Brain pericyte (primary cell): ENCODE results near the gene TTC28.
"Not testable (repeated sequence)": the region's sequence is repeated elsewhere in the genome, so short reads cannot be mapped to it uniquely, and the experiment has no call there.

Experiments
- DNase-seq: peaks from one replicate; pipeline ENCODE4 v3.0.0-alpha.2; 2012; ENCODE audit warnings: low read depth, low spot score

TTC28 gene

DNA sequence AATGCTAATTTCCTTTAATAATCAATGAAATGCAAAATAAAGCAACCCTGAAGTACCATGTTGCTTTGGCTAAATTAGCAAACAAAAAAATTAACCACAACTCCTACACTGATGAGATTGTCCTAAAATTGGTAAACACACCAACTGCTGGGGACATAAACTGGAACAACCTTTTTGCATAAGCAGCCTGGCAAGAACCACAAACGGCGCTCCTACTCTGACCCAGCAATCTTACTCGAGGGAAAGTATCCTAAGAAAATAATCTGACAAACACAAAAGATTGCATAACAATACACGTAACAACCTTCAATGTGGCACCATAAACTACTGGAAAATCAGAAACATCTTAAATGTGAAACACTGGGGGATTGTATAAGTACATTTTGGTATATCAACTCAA is 570.8 kb downstream of the TTC28 start:
- no peak for DNase-seq

DNA sequence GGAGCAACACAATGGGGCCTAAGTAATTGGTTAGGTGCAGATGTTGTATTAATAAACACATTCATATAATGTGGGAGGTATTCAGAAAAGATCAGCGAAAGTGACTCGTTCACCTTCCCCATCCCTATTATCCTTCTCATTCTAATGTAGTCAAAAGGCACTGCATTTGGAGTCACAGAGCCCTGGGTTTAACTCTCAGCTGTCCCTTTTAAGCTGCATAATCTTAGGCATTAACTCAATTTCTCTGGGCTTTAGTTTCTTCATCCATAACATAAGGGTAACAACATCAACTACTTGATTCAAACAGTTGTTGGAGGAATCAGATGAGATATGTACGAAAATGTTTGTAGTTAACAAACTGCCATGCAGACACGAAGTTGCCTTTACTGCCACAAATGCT is 573.0 kb downstream of the TTC28 start:
- no peak for DNase-seq

DNA sequence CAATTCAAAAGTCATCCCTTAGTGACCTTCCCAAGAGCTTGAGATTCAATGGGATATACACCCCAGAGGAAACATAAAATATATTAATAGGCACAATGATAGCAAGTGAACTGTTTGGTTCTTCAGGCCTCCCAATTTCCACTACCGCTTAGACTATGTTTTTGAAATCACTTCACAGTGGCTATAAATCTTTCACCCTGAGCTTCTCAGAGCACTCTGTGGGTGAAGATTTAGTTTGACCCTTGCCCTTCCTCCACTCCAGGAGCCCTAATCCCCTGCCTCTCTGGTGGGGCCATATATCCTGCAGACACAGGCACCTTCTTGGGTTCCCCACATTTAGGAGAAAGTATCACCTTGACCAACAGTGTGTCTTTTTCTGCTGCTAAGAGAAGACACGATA is 573.7 kb downstream of the TTC28 start:
- DNase-seq, result no peak

DNA sequence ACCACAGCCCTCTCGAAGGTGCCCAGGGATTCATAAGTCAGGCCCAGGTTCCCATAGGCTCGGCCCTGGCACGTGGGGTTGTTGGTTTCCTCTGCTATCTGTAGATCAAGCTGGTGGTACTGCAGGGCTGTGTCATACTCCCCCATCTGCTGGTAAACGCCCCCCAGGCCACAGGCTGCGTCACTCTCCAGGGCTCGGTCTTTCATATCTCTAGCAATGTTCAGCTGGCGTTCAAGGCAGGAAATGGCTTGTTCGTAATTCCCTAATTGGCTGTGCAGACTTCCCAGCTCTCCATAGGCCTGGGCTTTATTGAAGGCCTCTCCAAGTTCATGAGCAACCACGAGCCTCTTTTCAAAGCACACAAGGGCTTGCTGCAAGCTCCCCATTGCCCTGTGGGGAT is 574.2 kb downstream of the TTC28 start:
- DNase-seq, result no peak

GRCh38 chr22:28103596-28103995 is 576.0 kb downstream of the TTC28 start:
- DNase-seq, result no peak

DNA sequence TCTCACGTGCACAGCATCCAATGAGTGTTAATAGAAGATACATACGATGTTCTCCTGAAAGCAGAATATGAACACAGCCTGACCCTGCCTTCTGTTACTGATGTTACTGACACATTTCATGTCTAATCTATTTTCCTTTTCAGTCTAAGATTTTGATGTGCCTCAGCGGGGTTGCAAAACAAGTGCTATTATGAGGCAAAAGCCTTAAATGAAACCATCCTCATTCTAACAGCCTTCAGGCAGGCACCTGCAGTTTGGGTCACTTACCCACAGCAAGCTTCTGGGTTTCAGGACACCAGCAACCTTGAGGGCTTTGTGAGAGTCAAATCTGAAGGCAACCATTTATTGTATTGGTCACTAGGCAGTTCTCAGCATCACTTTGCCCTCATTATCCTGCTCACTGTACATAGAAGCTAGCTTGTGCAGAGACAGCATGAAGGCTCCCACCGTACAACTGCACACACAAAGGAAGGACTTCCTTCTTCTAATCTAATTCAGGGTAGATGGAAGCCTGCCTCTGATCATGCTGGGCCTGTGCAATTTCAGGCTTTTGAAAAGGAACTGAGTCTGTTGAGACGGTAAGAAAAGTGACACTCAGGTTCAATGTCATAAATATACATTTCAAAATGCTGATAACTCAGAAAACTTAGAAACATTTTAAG is 577.4 kb downstream of the TTC28 start:
- no peak for DNase-seq

DNA sequence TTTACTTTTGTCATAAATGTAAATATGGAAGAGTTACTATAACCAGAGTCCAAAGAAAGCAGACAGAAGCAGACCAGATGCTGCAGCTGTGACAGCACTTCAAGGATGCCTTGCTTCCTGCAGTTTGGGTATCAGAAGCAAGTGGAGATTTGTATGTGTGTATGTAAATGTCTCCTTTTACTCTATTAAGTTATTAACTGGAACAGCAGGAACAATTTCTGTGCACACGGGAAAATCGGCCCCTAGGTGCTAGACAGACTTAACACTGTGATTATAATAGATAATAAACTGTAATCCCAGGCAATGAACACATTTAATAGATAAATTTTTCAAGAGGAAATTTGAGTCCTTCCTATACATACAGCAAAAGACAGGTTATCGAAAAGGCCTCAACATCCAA is 582.0 kb downstream of the TTC28 start:
- no peak for DNase-seq

DNA sequence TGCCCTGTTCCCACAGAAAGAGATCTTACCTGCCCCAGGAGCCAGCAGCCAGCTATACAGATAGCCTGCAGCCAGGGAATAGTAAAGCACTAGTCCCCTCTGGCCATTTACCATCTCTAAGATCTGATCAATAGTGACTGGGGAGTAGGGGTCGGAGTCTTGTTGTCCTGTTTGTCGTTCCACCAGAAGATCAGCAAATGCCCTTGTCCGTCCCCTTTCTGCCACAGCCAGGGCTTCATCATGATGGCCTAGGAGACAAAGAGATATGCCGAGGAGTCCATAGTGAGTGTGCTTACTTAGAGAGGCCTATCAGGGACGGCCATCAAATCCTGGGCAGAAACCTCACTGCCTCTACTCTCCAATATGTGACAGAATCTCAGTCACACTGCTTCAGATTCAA is 583.5 kb downstream of the TTC28 start:
- DNase-seq, result no peak

- no peak for DNase-seq
Observed at GRCh38 chr22:28095316-28096095, 584.1 kb downstream of the TTC28 start.

DNA sequence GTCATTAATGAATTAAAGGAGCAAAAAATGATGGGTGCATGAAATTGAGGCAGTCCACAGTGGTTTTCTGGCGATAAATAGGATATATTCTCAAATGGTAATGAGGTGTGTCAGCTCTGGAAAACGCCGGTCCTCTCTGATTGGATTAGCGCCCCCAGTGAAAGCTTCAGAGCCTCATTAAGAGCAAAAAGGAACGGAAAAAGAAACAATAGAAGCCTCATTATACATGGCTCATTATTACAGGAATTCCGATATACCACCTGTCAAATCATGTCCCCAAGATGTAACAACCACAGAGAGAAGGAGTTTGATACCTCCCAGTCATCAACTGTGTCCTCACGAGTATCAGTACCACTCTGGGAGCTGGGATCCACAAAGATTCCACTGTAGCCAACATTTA is 584.9 kb downstream of the TTC28 start:
- DNase-seq, result no peak

- no peak for DNase-seq
Observed at GRCh38 chr22:28093711-28094110, 585.9 kb downstream of the TTC28 start.

GRCh38 chr22:28091486-28091885 is 588.2 kb downstream of the TTC28 start:
- DNase-seq, result no peak

- not testable (repeated sequence) for DNase-seq
Observed at GRCh38 chr22:28089541-28089940, 590.1 kb downstream of the TTC28 start.

DNA sequence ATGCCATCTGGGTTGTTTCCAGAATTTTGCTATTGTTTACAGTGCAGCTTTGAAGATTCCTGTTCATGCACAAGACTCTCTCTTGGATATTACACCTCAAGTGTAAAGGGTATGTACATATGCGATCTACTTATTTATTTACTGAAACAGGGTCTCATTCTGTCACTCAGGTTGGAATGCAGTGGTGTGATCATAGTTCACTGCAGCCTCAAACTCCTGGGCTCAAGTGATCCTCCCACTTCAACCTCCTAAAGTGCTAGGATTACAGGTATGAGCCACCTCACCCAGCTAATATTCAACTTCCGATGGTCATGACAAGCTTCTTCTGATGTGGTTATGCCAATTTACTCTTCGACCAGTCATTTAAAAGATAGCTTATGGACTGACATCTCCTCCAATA is 602.5 kb downstream of the TTC28 start:
- DNase-seq, result no peak

- peak; percentile 10 for DNase-seq
Observed at GRCh38 chr22:28075358-28075981, 604.2 kb downstream of the TTC28 start.

DNA sequence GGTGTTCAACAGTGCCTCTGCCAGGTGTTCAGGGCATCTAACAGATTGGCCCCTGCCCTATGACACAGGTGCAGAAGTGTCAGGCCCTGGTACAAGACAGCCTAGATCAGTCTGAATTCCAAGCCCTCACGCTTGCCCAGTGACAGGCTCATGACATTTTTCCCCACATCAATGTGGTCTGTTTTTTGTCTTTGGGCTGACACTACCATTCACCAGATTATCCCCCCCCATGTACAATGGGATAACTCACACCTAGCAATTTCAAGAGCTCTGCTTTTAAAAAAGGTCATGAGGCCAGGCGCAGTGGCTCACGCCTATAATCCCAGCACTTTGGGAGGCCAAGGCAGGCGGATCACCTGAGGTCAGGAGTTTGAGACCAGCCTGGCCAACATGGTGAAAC is 605.1 kb downstream of the TTC28 start:
- DNase-seq, result no peak

DNA sequence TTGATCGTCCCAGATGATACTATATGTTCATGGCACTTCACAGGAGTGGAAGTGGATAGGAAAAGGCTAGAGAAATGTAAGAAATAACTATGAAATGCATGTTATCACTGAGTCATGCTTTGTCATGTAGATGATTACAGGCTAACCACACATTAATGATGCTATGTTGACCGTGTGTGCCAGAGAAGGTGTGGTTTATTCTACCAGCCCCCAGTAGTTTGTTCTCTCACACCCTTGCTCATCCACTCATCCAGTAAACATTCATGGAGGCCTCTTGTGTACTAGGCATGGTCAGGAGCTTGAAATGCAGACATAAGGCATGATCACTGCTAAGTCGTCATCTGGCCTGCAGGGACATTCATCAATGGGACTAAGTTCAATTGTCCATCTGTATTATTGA is 607.6 kb downstream of the TTC28 start:
- no peak for DNase-seq

DNA sequence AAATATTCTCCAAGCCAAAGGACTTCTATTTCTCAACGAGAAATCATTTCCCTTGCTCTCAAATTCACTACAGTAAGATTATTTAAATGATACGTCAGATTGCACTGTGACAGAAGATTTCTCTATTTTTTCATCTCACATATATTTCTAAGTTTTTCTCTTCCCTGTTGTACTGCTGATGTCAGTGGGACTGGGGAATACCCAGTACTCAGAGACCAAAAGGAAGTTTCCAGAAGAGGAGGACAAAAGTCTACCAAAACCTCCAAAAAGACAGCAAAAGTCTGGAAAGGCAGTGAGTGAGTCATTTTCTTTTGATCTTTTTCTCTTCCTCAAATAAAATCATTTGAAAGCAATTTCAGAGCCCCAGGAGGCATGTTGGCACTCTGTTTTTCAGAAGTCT is 610.8 kb downstream of the TTC28 start:
- DNase-seq, result no peak

- DNase-seq, result no peak
Observed at GRCh38 chr22:28064920-28065319, 614.7 kb downstream of the TTC28 start.

GRCh38 chr22:28063656-28064055 is 616.0 kb downstream of the TTC28 start:
- no peak for DNase-seq

DNA sequence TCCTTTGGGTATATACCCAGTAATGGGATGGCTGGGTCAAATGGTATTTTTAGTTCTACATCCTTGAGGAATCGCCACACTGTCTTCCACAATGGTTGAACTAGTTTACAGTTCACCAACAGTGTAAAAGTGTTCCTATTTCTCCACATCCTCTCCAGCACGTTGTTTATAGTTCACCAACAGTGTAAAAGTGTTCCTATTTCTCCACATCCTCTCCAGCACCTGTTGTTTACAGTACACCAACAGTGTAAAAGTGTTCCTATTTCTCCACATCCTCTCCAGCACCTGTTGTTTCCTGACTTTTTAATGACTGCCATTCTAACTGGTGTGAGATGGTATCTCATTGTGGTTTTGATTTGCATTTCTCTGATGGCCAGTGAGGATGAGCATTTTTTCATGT is 619.0 kb downstream of the TTC28 start:
- DNase-seq, result not testable (repeated sequence)

GRCh38 chr22:28058036-28058435 is 621.6 kb downstream of the TTC28 start:
- no peak for DNase-seq

DNA sequence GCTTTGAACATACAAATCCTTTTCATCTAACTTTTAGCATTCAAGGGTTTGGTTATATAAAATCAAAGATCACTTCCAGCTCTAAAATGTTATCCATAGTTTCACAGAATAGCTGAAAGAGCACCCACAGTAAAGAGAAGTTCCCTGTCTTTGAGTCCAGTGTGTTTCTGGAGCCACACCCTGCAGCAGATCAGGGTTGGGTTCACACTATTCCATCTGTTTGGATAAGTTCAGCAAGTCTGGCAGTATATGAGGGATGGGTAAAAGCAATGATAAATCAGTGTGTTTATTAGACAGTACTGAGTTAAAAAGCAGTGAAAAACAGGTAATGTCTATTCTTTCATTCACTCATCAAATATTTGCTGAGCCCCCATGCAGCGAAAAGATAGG is 624.8 kb downstream of the TTC28 start:
- DNase-seq, result no peak
